HL-60/S4 treated with phorbol 12-myristate 13-acetate at 8.2 ng/mL for 4 days and 3 days (cell line): ENCODE data around the gene PPFIA2.

ENCODE experiments used
- in situ Hi-C: fragments of 300-500 bp; cut with MboI; formaldehyde crosslinking; loops from 2 replicates; pipeline ENCODE4 v1.15.0; 2022; ENCODE audit warnings: low sequenced_read_pairs

PPFIA2 gene

GRCh38 chr12:81759190-81760051 is at the start of gene PPFIA2:
Gene PPFIA2, minus strand, starts transcription at chr12:81759350.
- in situ Hi-C loops: no loop called here

DNA sequence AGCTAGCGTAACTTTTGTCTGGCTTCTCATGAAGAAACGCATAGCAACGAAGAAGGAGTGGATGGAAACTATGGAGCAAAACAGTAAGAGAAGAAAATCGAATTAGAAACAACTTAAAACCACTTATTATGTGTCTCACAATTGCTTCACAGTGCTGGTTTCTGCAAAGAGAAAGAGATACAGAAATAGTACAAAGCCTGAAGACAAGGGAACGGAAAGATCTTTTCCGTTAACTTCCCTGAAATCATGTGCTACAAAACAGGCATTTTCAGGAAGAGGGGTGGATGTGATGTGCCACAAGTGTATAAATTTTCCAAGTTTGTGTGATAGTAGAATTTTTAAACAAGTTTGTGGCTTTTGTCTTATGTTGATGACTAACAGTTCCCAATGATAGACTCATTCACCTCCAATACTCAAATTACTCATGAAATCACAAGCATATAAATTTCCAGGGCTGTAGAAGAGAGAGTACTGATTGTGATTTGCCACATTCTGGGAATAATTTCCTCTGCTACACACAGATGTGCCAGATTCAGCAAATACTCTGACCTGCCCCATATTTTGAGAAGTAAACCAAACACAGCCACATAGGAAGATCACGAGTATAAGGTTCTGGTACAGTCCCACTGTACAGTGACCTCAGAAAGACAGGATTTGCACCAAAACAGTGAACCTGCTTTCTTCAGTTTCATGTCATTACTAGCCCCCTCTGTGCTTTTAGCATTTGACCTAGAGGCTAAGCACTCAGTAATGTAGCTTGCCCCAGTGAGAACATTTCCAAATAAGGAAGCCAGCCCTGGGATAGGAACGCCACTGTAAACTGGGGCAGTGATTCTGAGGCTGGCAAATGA is 41.4 kb upstream of the PPFIA2 start:
- in situ Hi-C loops: no loop called here

DNA sequence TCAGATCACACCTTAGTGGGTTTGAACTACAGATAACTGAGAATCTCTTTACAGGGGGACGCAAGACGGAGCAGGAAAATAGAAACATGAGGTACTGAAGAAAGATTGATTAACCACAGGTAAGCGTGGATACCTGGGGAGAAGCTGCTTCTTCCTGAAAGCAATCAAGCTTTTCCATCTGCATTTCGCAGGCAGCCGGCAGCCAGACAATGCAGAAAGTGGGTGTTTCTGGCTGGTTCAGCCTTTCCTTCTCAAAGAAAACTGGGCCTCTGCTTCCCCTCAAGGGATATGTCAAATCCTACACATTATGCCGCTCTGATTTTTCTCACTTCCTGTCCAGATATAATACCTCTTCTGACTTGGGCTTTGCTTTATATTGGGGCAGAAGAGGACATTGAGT is 39.1 kb upstream of the PPFIA2 start:
- in situ Hi-C loops: no loop called here

DNA sequence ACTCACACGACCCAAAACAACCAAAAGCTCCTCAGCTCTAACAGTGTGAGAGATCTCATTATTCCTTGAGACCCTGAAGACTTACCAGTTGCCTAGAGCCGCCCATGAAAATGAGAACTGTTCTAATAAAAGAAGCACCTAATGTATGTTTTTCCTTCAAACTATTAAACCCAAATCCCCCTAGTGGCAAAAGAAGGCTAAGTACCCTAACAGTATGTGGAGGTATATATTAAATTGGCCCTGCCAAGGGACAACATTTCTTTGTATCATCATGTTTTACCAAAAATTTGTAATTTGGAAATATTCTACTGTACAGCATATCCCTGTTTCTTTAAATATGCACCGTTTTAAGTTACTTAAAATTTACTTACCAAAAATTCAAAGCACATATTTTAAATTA is 38.0 kb upstream of the PPFIA2 start:
- in situ Hi-C loops: no loop called here

GRCh38 chr12:81792666-81793065 is 33.5 kb upstream of the PPFIA2 start:
- in situ Hi-C loops: no loop called here

GRCh38 chr12:81779216-81779615 is 20.1 kb upstream of the PPFIA2 start:
- in situ Hi-C loops: no loop called here

- in situ Hi-C loops: no loop called here
These were observed 19.6 kb upstream of the PPFIA2 start for GRCh38 chr12:81778719-81779118.

GRCh38 chr12:81758421-81759189 is 545 bp downstream of the PPFIA2 start:
- in situ Hi-C loops: no loop called here

DNA sequence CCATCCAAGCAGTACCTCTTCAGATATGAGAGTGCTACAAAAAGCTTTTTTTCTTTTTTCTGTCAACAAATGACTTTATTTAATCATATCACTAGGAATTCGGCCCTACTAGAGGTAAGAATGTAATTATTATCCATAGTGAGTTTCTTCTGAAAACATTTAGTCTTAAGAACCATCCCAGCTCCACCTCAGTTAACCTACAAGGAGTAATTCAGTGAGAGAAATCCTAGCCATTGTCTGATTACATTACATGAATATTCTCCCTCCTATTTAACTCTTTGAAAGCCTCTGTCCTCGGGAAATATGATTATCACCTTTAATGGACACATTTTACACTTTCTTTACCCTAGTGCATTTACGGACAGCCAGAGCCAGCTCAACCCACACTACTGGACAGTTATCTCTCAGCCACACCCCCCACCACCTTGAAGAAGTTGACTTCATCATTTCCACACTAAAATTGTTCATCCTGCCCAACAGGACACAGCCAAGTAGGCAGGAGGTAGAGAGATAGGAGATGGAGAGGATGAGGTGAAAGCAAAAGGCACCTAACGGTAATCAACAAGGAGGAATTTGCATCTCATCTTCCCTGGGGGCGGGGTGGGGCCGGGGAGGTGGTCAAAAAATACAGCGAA is 1.3 kb downstream of the PPFIA2 start:
- in situ Hi-C loops: no loop called here

DNA sequence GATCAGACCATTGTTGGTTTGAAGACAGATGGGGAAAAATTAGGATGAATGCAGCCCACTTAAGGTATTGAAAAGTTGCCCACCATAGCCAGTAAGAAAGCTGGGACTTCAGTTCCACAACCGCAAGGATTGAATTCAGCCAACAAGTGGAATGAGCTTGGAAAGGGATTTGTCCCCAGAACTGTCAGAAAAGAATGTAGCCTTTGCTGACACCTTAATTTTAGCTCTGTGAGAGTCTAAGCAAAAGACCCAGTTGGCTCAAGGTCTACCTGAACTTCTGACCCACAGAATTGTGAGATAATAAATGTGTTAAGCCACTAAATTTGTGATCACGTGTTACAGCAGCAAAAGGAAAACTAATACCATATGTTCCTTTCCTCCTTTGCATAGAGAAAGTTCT is 29.4 kb downstream of the PPFIA2 start:
- in situ Hi-C loops: no loop called here

DNA sequence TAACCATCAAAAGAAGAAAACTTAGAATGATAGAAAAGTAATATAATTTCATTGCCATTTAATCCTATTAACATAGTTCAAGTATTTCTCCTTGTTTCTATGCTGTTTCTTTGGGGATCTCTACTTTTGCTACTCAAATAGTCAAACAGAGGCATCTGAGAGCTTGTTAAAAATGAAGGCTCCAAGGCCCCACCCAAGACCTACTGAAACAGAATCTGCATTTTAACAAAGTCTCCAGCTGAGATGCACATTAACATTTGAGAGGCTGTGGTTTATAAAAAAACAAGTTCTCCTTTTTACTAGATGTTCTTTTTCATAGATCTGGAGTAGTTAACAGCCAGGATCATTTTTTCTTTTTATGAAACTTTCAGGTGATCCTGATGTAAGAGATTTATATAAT is 31.8 kb downstream of the PPFIA2 start:
- in situ Hi-C loops: no loop called here

DNA sequence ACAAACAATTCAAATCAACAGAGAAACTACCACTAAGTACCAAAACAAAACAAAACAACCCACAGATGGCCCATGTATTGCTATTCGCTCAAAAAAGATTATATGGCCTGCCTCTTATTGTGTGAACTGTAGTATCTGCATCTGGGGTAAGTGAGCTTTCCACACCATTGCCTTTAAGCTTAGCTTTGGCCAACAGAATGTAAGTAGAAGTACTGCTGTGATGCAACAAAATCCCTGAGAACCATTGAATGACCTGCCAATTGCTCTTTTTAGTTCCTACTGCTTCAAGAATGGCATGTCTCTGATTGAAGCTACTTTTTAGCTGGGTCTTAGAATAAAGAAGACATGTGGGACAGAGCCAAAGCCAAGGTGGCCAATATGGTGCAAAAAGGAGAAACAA is 32.5 kb downstream of the PPFIA2 start:
- in situ Hi-C loops: no loop called here

GRCh38 chr12:81723361-81723760 is 35.8 kb downstream of the PPFIA2 start:
- in situ Hi-C loops: no loop called here

GRCh38 chr12:81722004-81722403 is 37.1 kb downstream of the PPFIA2 start:
- in situ Hi-C loops: no loop called here

- in situ Hi-C loops: no loop called here
These were observed 40.5 kb downstream of the PPFIA2 start for GRCh38 chr12:81718616-81719015.

GRCh38 chr12:81712536-81712935 is 46.6 kb downstream of the PPFIA2 start:
- in situ Hi-C loops: no loop called here

GRCh38 chr12:81705586-81705985 is 53.6 kb downstream of the PPFIA2 start:
- in situ Hi-C loops: no loop called here

DNA sequence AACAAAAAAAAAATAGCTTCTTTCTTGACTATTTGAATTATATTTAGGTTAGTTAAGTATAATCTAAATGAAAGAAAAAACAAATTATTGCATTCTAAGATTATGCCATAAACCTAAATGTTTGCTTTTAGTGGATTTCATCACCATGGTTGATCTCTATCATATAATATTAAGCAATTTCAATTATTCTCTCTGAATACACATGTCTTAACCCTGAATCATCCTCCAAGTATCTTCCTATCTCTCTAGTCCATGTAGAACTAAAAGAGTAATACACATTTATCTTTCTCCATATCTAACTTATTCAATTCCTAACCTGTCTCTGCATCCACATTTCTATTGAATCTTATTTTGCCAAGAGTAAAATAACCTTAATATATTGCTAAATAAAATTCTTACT is 59.6 kb downstream of the PPFIA2 start:
- in situ Hi-C loops: no loop called here

GRCh38 chr12:81692008-81692407 is 67.1 kb downstream of the PPFIA2 start:
- in situ Hi-C loops: no loop called here

DNA sequence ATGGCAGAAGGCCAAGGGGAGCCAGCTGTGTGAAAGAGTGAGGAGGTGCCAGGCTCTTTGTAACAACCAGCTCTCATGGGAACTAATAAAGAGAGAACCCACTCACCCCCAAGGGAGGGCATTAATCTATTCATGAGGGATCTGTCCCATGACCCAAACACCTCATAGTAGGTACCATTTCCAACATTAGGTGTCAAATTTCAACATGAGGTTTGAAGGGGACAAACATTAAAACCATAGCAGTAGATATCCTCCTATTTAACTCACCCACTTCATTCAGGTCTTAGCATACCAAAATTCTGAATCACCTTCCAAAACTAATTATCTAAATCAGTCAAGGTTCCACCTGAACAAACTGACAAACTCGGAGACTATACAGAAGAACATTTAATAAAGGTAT is 75.3 kb downstream of the PPFIA2 start:
- in situ Hi-C loops: no loop called here

DNA sequence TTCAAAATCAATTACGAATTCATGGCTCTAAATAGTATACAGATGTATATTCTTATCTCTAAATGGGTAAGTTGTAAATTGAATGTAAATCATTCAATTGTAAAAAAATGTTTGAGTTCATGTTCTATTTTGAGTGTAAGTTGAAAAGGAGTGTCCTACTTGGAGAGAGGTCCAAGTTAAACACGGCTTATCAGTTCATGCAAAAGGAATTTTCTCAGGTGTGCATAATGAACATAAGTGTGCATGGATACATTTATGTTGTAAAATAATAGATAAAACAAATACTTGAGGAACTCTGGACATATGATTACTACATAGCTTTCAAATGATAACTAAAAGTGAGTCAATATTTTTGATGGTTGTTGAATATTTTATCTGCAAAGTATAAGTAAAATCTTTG is 79.5 kb downstream of the PPFIA2 start:
- in situ Hi-C loops: no loop called here
